ENCODE measurements around the gene SLC12A9.

- no peak for TF ChIP-seq CTCF (IDR thresholded peaks at IDR 0.05)
- no peak for TF ChIP-seq POLR2A (IDR thresholded peaks at IDR 0.05)
Observed at GRCh38 chr7:100899432-100899831, 46.9 kb downstream of the SLC12A9 start.

Measured in prostate gland (tissue), 2 donors.